ENCODE data around the gene ABCA1. TPM values are rescaled to one million over a fixed set of nuclear protein-coding genes. Genes with fewer than 3 reads are reported as not detected.

ABCA1 gene
- total and polyA plus RNA-seq, 10 of the 15 experiments (the other 5 are each of a cell fraction or from before 2014, with no cell fraction given) = 0.01 to 0.56 (median 0.16) TPM

- TF ChIP-seq RFX5 (IDR thresholded peaks at IDR 0.05; ENCODE audit: low read depth, low read length) (no peak), CREM (IDR thresholded peaks at IDR 0.05; ENCODE audit: low read depth) (no peak), SMAD5 (IDR thresholded peaks at IDR 0.05; ENCODE audit: low read depth) (no peak), ZNF24 (IDR thresholded peaks at IDR 0.05) (no peak), SKIL (IDR thresholded peaks at IDR 0.05; ENCODE audit: low read depth, poor library complexity, severe bottlenecking) (no peak), RUNX3 (IDR thresholded peaks at IDR 0.05; ENCODE audit: low read length) (no peak), ZSCAN29 (IDR thresholded peaks at IDR 0.05) (no peak)
Observed at GRCh38 chr9:104826911-104827310, 101.0 kb downstream of the ABCA1 start (continued).

GRCh38 chr9:104826079-104826775, 101.7 kb downstream of the ABCA1 start:
- ATAC-seq (no peak), FAIRE-seq (no peak), DNase-seq (ENCODE audit: low read depth, low spot score) (no peak)
- Histone ChIP-seq H3K4me1 (ENCODE audit: control insufficient read depth, insufficient read depth, low read length) (no peaks in the 10 kb centered on the region), H3K4me2 (ENCODE audit: control insufficient read depth, insufficient read depth) (no peak overlapping the region), H2AFZ (ENCODE audit: control insufficient read depth, low read depth, low read length) (no peak overlapping the region), H3K9me3 (replicated peaks; ENCODE audit: control insufficient read depth, insufficient read depth, low read length) (no peaks in the 10 kb centered on the region), H3K27me3 (replicated peaks in 1 of 2; ENCODE audit: control insufficient read depth in 2 of 2, insufficient read depth in 2 of 2, low read length in 1 of 2) (0 out of 4 replicates have a peak, but pooled peaks cover 0 to 2% of the 10 kb centered on the region in 2 experiments), H3K27ac (ENCODE audit: control insufficient read depth, insufficient read depth) (no peak overlapping the region), H4K20me1 (ENCODE audit: control insufficient read depth, insufficient read depth) (no peaks in the 10 kb centered on the region), H3K79me2 (ENCODE audit: control insufficient read depth, insufficient read depth, low read length) (no peaks in the 10 kb centered on the region), H3K36me3 (ENCODE audit: control insufficient read depth in 2 of 2, insufficient read depth in 2 of 2, low read length in 1 of 2) (no peaks in the 10 kb centered on the region), H3K9ac (ENCODE audit: control insufficient read depth, insufficient read depth, low read length) (no peak overlapping the region), H3K4me3 (no peak overlapping the region)
- CTCF ChIA-PET = no interaction called here
- 26% methylated on average over 3 of the region's 3 CpGs for WGBS (ENCODE audit: insufficient coverage, insufficient replicate concordance, low lambda C conversion rate, missing lambda C conversion rate)
- SMC1A ChIA-PET (ENCODE audit: uncharacterized antibody, unreplicated experiment) = no interaction called here
- TF ChIP-seq BCL3 (IDR thresholded peaks at IDR 0.05; ENCODE audit: borderline replicate concordance, insufficient read depth, low read depth, low read length, poor library complexity, severe bottlenecking) (no peak), CEBPZ (IDR thresholded peaks at IDR 0.05; ENCODE audit: low read depth, low read length) (no peak), CTCF (IDR thresholded peaks at IDR 0.05 in 2 of 3, conservative IDR thresholded peaks at IDR 0.05 in 1 of 3; ENCODE audit: control insufficient read depth in 2 of 3, extremely low read depth in 1 of 3, insufficient read depth in 1 of 3, low read depth in 3 of 3, low read length in 3 of 3) (no peak)
- RAD21 ChIA-PET (ENCODE audit: unreplicated experiment) = no interaction called here
- intact Hi-C loops (cut with micrococcal nuclease; ENCODE audit: unreplicated experiment) (no loop called here), in situ Hi-C loops (cut with MboI) (no loop called here)
- no TSS peak for BruUV-seq (replicated peaks)
- POLR2A ChIA-PET = no interaction called here
